Hippocampal formation (tissue), 2 donors: ENCODE data around the gene CHIT1.
A peak's percentile ranks its signal among the peaks of the same experiment; 100 is the strongest.

Experiments
- DNase-seq, 2 donors: peaks; one replicate each; lab custom pipeline; 2025; lab: John Stamatoyannopoulos, UW

Gene CHIT1

GRCh38 chr1:203175237-203175826 is 54.1 kb downstream of the CHIT1 start, which contains the start of gene MYBPH:
Gene MYBPH, minus strand, starts transcription at chr1:203175826. Its CDS starts 71 bp downstream, at chr1:203175755.
- no peak for DNase-seq

DNA sequence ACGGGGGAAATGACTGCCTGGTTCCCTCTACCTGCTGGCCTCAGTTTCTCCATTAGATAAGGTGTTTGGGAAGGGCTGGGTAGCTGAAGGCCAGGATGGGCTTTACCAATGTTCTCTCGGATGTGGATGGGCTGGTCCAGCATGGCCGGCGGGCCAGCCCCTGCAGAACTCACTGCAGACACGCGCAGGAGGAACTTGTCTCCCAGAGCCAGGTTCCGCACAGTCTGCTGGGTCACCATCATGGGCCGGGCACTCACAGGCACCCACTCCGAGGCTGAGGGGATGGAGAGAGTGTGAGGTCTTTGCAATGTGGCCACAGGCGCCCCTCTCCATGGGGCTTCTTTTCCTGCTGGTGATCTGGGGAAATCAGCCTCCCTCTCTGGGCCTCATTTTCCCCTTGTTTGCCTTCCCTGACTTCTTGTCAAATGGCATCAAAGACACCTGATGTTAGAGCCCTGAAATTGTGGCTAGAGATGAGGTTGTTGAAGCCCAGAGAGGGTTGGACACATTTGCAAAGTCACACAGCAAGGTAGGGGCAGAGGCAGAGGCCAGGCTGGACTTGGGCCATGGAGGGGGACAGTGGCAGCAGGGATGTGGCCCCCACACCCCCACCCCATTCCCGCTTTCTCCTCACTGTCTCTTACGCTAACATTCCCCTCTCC is 55.0 kb downstream of the CHIT1 start:
- no peak for DNase-seq

GRCh38 chr1:203173566-203173965 is 55.9 kb downstream of the CHIT1 start:
- no peak for DNase-seq

DNA sequence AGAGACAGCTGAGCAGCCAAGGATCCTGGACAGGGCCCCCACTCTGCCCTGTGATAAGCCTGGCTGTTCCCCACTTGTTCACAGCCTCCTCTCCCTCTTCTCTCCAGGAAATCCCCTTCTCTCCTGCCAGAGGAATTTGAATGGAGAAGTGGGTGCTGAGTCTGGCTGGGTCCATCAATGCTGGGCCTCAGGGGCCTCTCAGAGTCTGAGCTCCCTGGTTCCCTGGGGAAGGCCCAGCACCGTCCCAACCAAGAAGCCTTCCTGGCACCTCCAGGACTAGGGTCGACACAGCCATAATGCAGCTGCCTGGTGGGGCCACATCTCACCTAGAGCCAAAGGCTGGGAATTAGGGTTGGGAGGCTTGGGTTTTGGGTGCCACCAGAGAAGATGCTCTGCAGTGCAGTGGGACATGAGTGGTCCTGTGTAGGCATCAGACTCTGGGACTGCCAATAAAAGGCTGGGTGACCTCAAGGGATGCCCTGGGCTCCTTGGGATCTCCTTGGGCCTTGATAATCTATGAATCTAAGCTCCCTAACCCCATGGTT is 56.4 kb downstream of the CHIT1 start:
- no peak for DNase-seq

GRCh38 chr1:203172184-203173010 is 57.1 kb downstream of the CHIT1 start:
- peak in 1 of 2 donors; percentile 64 for DNase-seq

DNA sequence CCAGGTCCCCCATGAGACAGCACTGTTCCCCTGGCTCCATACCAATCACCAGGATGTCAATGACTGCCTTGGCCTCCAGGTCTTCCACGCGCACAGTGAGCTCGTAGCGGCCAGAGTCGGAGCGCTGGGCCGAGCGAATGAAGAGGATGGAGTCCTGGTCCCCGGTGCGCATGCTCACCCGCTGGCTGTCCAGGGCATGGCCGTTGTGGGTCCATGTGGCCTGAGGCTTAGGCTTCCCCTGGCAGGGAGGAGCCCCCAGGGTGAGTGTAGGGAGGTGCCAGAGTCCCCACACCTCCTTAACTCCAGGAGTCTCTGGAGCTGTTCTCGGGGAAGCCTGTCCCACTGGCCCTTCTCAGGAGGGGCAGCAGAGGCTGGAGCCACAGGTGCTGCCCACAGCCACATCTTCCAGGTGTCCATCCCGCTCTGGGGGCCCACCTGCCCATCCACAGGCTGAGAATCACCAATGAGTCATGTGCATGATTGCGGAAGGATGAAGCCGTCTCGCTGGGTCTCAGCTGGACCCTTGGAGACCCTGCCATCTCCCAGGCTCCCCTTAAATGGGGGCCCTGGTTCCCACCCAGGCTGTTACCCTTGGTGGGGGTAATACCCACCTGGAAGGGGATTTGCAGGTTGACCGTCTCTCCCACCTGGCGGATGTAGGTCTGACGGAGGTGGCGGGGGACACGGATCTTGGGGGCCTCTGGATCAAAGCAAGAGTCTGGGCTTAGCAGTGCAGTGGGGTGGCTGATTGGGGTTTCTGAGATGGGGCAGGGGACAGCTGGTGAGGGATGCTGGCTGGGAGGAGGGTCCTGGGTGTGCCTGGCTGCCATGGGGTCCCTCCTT is 57.9 kb downstream of the CHIT1 start:
- DNase-seq, result no peak

- no peak for DNase-seq
These were observed 58.7 kb downstream of the CHIT1 start for GRCh38 chr1:203170625-203171330.

GRCh38 chr1:203169770-203170520 is 59.5 kb downstream of the CHIT1 start:
- DNase-seq, result no peak

DNA sequence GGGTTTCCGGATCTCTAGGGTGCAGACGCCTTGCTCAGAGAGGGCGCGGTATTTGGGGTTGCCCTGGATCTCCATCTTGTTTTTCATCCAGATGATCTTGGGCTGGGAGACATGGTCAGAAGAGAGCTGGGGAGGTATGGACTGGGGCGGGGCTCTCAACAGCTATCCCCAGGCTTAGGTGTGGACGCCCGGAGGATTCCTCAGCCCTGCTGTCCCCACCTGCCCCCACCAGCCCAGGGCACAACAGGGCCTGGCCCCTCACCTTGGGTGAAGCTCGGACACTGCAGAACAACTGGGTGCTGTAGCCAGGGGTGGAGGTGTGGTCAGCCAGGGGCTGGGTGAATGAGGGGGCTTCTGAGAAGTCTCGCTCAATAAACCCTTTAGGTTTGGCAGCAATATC is 60.5 kb downstream of the CHIT1 start:
- DNase-seq, result no peak

- DNase-seq, result no peak
These were observed 61.2 kb downstream of the CHIT1 start for GRCh38 chr1:203168256-203168786.

GRCh38 chr1:203167913-203168200 is 61.6 kb downstream of the CHIT1 start:
- DNase-seq, result no peak

- no peak for DNase-seq
These were observed 62.2 kb downstream of the CHIT1 start for GRCh38 chr1:203167026-203167912.

- DNase-seq, result no peak
These were observed 63.1 kb downstream of the CHIT1 start for GRCh38 chr1:203166192-203166940.
